Loucy (cell line): ENCODE results near the gene CNGA2.

ENCODE experiments used
- H2AFZ ChIP-seq: fragments of 200-600 bp; sonication (generic); 2 replicates; pipeline ENCODE4 v1.6.0; 2016; ENCODE audit warnings: antibody characterized with exemption, mild to moderate bottlenecking, low read length, moderate library complexity
- H3F3A ChIP-seq: fragments of 200-600 bp; 2 replicates; pipeline ENCODE4 v1.6.0; 2016; ENCODE audit warnings: antibody characterized with exemption, low read depth, mild to moderate bottlenecking
- H3K27me3 ChIP-seq: fragments of 200-600 bp; sonication (generic); 2 replicates; pipeline ENCODE4 v1.6.1; 2014; ENCODE audit warnings: low read length, mild to moderate bottlenecking; ENCODE audit not compliant: insufficient read depth, poor library complexity, severe bottlenecking
- H3K36me3 ChIP-seq: fragments of 200-600 bp; sonication (generic); 2 replicates; pipeline ENCODE4 v1.6.1; 2016; ENCODE audit warnings: low read length; ENCODE audit not compliant: insufficient read depth
- H3K4me1 ChIP-seq: fragments of 200-600 bp; sonication (generic); 2 replicates; pipeline ENCODE4 v1.5.1; 2014; ENCODE audit warnings: low read length, mild to moderate bottlenecking; ENCODE audit not compliant: insufficient read depth, poor library complexity, severe bottlenecking
- H3K4me2 ChIP-seq: fragments of 200-600 bp; sonication (generic); 2 replicates; pipeline ENCODE4 v1.6.0; 2014; ENCODE audit warnings: antibody characterized with exemption, low read length, low read depth, mild to moderate bottlenecking; ENCODE audit not compliant: poor library complexity, severe bottlenecking
- H3K4me3 ChIP-seq: fragments of 200-600 bp; sonication (generic); 2 replicates; pipeline ENCODE4 v1.5.1; 2014; ENCODE audit warnings: low read length, mild to moderate bottlenecking, mixed read lengths; ENCODE audit not compliant: poor library complexity, severe bottlenecking
- H3K79me2 ChIP-seq: fragments of 200-600 bp; sonication (generic); 2 replicates; pipeline ENCODE4 v1.6.1; 2014; ENCODE audit warnings: low read length; ENCODE audit not compliant: insufficient read depth
- H3K9ac ChIP-seq: fragments of 200-600 bp; sonication (generic); 2 replicates; pipeline ENCODE4 v1.6.0; 2014; ENCODE audit warnings: mild to moderate bottlenecking, low read depth, low read length, moderate library complexity; ENCODE audit not compliant: poor library complexity, severe bottlenecking
- H3K9me2 ChIP-seq: fragments of 200-600 bp; sonication (generic); replicated peaks from 2 replicates; pipeline ENCODE4 v1.6.1; 2016; ENCODE audit warnings: low read depth, low read length, mixed read lengths
- H3K9me3 ChIP-seq: fragments of 200-600 bp; sonication (generic); 2 replicates; pipeline ENCODE4 v1.6.1; 2014; ENCODE audit warnings: mild to moderate bottlenecking, antibody characterized with exemption, low read length, low read depth; ENCODE audit not compliant: insufficient read depth
- H4K20me1 ChIP-seq: fragments of 200-600 bp; sonication (generic); 2 replicates; pipeline ENCODE4 v1.6.0; 2014; ENCODE audit warnings: antibody characterized with exemption, low read length, mild to moderate bottlenecking; ENCODE audit not compliant: insufficient read depth, poor library complexity, severe bottlenecking
- CTCF ChIP-seq: fragments of 200-600 bp; sonication (generic); conservative IDR thresholded peaks from 2 replicates; pipeline ENCODE4 v1.5.1; 2014; ENCODE audit warnings: mild to moderate bottlenecking, antibody characterized with exemption, low read length
- EZH2phosphoT487 ChIP-seq: fragments of 200-600 bp; IDR thresholded peaks from 2 replicates; pipeline ENCODE4 v1.6.1; 2018; ENCODE audit warnings: antibody characterized with exemption, mild to moderate bottlenecking, moderate library complexity, borderline replicate concordance

Gene CNGA2

GRCh38 chrX:151734446-151734845 is at the start of gene CNGA2:
Gene CNGA2 (plus strand): TSS chrX:151734746. CDS start chrX:151738484, 3,738 bp downstream.
- H3K79me2 ChIP-seq: no peaks in the 10 kb centered on the region
- no peak within 1 kb of the TSS for H3K4me3 ChIP-seq
- H3K9ac ChIP-seq: no peak within 1 kb of the TSS
- no peaks in the 10 kb centered on the region for H3K27me3 ChIP-seq
- no peaks in the 10 kb centered on the region for H3F3A ChIP-seq
- H4K20me1 ChIP-seq: no peaks in the 10 kb centered on the region
- no peaks in the 10 kb centered on the region for H3K9me2 ChIP-seq
- no peaks in the 10 kb centered on the region for H3K36me3 ChIP-seq
- no peaks in the 10 kb centered on the region for H3K4me1 ChIP-seq
- TF ChIP-seq CTCF (no peak), EZH2phosphoT487 (no peak)
- no peak within 1 kb of the TSS for H2AFZ ChIP-seq
- no peak within 1 kb of the TSS for H3K4me2 ChIP-seq
- no peaks in the 10 kb centered on the region for H3K9me3 ChIP-seq

- H3K27me3 ChIP-seq: no peaks in the 10 kb centered on the region
- no peak overlapping the region for H3K4me2 ChIP-seq
- H3K4me3 ChIP-seq: no peak overlapping the region
- H3K36me3 ChIP-seq: no peaks in the 10 kb centered on the region
- H3F3A ChIP-seq: no peaks in the 10 kb centered on the region
- TF ChIP-seq EZH2phosphoT487: no peak
- TF ChIP-seq CTCF: no peak
- H3K79me2 ChIP-seq: no peaks in the 10 kb centered on the region
- no peaks in the 10 kb centered on the region for H3K9me3 ChIP-seq
- H4K20me1 ChIP-seq: no peaks in the 10 kb centered on the region
- no peaks in the 10 kb centered on the region for H3K9me2 ChIP-seq
- H3K9ac ChIP-seq: no peak overlapping the region
- H3K4me1 ChIP-seq: no peaks in the 10 kb centered on the region
- no peak overlapping the region for H2AFZ ChIP-seq
Observed at GRCh38 chrX:151687635-151688034, 46.9 kb upstream of the CNGA2 start.

GRCh38 chrX:151688695-151689094 is 45.9 kb upstream of the CNGA2 start:
- Histone ChIP-seq H3K36me3 (no peaks in the 10 kb centered on the region), H3K9ac (no peak overlapping the region), H3K4me1 (no peaks in the 10 kb centered on the region), H4K20me1 (no peaks in the 10 kb centered on the region), H3K79me2 (no peaks in the 10 kb centered on the region), H3K4me2 (no peak overlapping the region), H3K27me3 (no peaks in the 10 kb centered on the region), H3K4me3 (no peak overlapping the region), H3K9me3 (no peaks in the 10 kb centered on the region), H2AFZ (no peak overlapping the region), H3K9me2 (no peaks in the 10 kb centered on the region), H3F3A (no peaks in the 10 kb centered on the region)
- TF ChIP-seq EZH2phosphoT487: no peak
- TF ChIP-seq CTCF: no peak
